GM12878 (cell line): Measurements from ENCODE around the gene PEX12. TPM values are rescaled to one million over a fixed set of nuclear protein-coding genes. Genes with fewer than 3 reads are reported as not detected.

Source experiments
- BCL3 ChIP-seq: IDR thresholded peaks from 2 replicates; pipeline ENCODE4 v1.6.1; 2011; ENCODE audit warnings: borderline replicate concordance, low read depth, mild to moderate bottlenecking, moderate library complexity, low read length; ENCODE audit not compliant: insufficient read depth, poor library complexity, severe bottlenecking
- CBX5 ChIP-seq: sonication (generic); IDR thresholded peaks from 2 replicates; pipeline ENCODE4 v1.6.1; 2016; ENCODE audit warnings: low read depth, moderate library complexity, mild to moderate bottlenecking, inconsistent platforms
- FOXK2 ChIP-seq: fragments of 450-650 bp; IDR thresholded peaks from 2 replicates; pipeline ENCODE4 v1.6.1; 2017; ENCODE audit warnings: mild to moderate bottlenecking, moderate library complexity
- GATAD2B ChIP-seq: fragments of 450-650 bp; conservative IDR thresholded peaks from 2 replicates; pipeline ENCODE4 v1.6.1; 2017; ENCODE audit warnings: low read depth, mild to moderate bottlenecking, moderate library complexity
- IRF4 ChIP-seq: IDR thresholded peaks from 2 replicates; pipeline ENCODE4 v1.6.1; 2011; ENCODE audit warnings: low read depth, low read length
- KAT2A ChIP-seq: conservative IDR thresholded peaks from 2 replicates; pipeline ENCODE4 v1.6.1; 2011; ENCODE audit warnings: low read depth, low read length; ENCODE audit not compliant: control insufficient read depth
- MAX ChIP-seq: IDR thresholded peaks from 2 replicates; pipeline ENCODE4 v1.6.1; 2012; ENCODE audit warnings: low read depth, low read length, improper control_type of control experiment
- MYB ChIP-seq: fragments of 150-350 bp; IDR thresholded peaks from 2 replicates; pipeline ENCODE4 v1.6.1; 2014; ENCODE audit warnings: mild to moderate bottlenecking, low read depth, low read length, borderline replicate concordance
- PBX3 ChIP-seq: IDR thresholded peaks from 2 replicates; pipeline ENCODE4 v1.6.1; 2011; ENCODE audit warnings: mild to moderate bottlenecking, low read depth, low read length, moderate library complexity; ENCODE audit not compliant: insufficient replicate concordance
- PML ChIP-seq: IDR thresholded peaks from 2 replicates; pipeline ENCODE4 v1.6.1; 2012; ENCODE audit warnings: low read length, inconsistent platforms
- RAD21 ChIP-seq: IDR thresholded peaks from 2 replicates; pipeline ENCODE4 v1.6.1; 2011; ENCODE audit warnings: mild to moderate bottlenecking, low read depth, low read length, moderate library complexity; ENCODE audit not compliant: insufficient read depth
- SMARCA5 ChIP-seq: fragments of 450-650 bp; IDR thresholded peaks from 2 replicates; pipeline ENCODE4 v1.6.1; 2017; ENCODE audit warnings: mild to moderate bottlenecking
- STAT3 ChIP-seq: IDR thresholded peaks from 2 replicates; pipeline ENCODE4 v1.6.1; 2011; ENCODE audit warnings: low read depth, low read length, improper control_type of control experiment
- USF1 ChIP-seq: IDR thresholded peaks from 2 replicates; pipeline ENCODE4 v1.6.1; 2011; ENCODE audit warnings: borderline replicate concordance, low read depth, mild to moderate bottlenecking, moderate library complexity, mixed read lengths, low read length; ENCODE audit not compliant: insufficient read depth; ENCODE audit errors: extremely low read length
- YY1 ChIP-seq: IDR thresholded peaks from 2 replicates; pipeline ENCODE4 v1.6.1; 2011; ENCODE audit warnings: low read depth, mild to moderate bottlenecking, low read length
- ZNF207 ChIP-seq: fragments of 450-650 bp; IDR thresholded peaks from 2 replicates; pipeline ENCODE4 v1.6.1; 2014; ENCODE audit warnings: antibody characterized with exemption, mild to moderate bottlenecking, borderline replicate concordance
- polyA plus RNA-seq, 11 experiments: library from polyadenylated mRNA; depleted of rRNA in 4 of 11; unstranded in 6 of 11; stranded (reverse) in 5 of 11; fragments of >200 nt; fragmentation: Nextera tagmentation in 4 of 11; fragmentation: Illumina TruSeq in 1 of 11; extraction: Ambion mirVana in 4 of 11; extraction: Trizol in 1 of 11; gene quantifications; 1 replicate in 1 of 11; 2 replicates in 10 of 11; pipeline versions ENCODE4 v1.2.1 to v1.2.3, GENCODE V29; 2011 to 2016; ENCODE audit warnings: inconsistent platforms in 2 of 11, missing spikeins in 2 of 11, low read depth in 1 of 11
- total RNA-seq, 4 experiments: library from RNA; depleted of rRNA in 3 of 4; stranded (reverse); fragments of >200 nt in 3 of 4; fragmentation: Illumina TruSeq in 1 of 4; extraction: Trizol in 1 of 4; gene quantifications; 2 replicates each; pipeline versions ENCODE4 v1.2.1 to v1.2.3, GENCODE V29; 2013 to 2021

Gene PEX12
- total and polyA plus RNA-seq, 10 of the 15 experiments (the other 5 are each of a cell fraction or from before 2014, with no cell fraction given): 2.9 to 15.8 (median 4.6) TPM

GRCh38 chr17:35537601-35538141 lies 40.7 kb downstream of the PEX12 start, which contains the start of gene SLFN12L (continued):
- 0 out of 2 replicates have a peak, but pooled peaks have one; percentile 48 for TF ChIP-seq GATAD2B
- no peak for TF ChIP-seq ZNF207
- peak; percentile 28; the same call in 1 of the 2 replicates for TF ChIP-seq YY1
- 0 out of 2 replicates have a peak, but pooled peaks have one; percentile 18 for TF ChIP-seq IRF4
- TF ChIP-seq SMARCA5: no peak
- no peak for TF ChIP-seq CBX5
- no peak for TF ChIP-seq PBX3
- TF ChIP-seq STAT3: no peak
- no peak for TF ChIP-seq BCL3
- TF ChIP-seq MAX: no peak
- TF ChIP-seq MYB: no peak
- TF ChIP-seq PML: no peak
- TF ChIP-seq KAT2A: no peak
- TF ChIP-seq RAD21: no peak
- no peak for TF ChIP-seq FOXK2
- TF ChIP-seq USF1: no peak
